Endothelial cell of umbilical vein (primary cell): ENCODE results near the gene CYP46A1. TPM values are rescaled to one million over a fixed set of nuclear protein-coding genes. Genes with fewer than 3 reads are reported as not detected.
"Not testable (repeated sequence)": the region's sequence is repeated elsewhere in the genome, so short reads cannot be mapped to it uniquely, and the experiment has no call there.

ENCODE experiments used
- BruUV-seq: library from RNA; stranded (reverse); fragments of 400-500 nt; replicated peaks from 2 replicates; lab custom pipeline; 2021; lab: Mats Ljungman, UMichigan
- CTCF ChIA-PET: fragments of 300-600, 350-600 bp; sonication (Branson Sonifier 250); formaldehyde crosslinking; loops from one replicate; lab custom pipeline; 2021; ENCODE audit warnings: antibody characterized with exemption, inconsistent platforms; lab: Charles Lee
- POLR2A ChIA-PET: fragments of 300-600, 350-600 bp; sonication (Branson Sonifier 250); formaldehyde crosslinking; loops from one replicate; lab custom pipeline; 2021; ENCODE audit warnings: antibody characterized with exemption, inconsistent platforms; lab: Charles Lee
- DNase-seq: peaks from one replicate; pipeline ENCODE4 v3.0.0-alpha.2; 2011; ENCODE audit warnings: low read depth, low spot score
- FAIRE-seq: peaks from 2 replicates; lab custom pipeline; 2011; peaks lifted over from hg19 to GRCh38; lab: Jason Lieb, UNC
- H2AFZ ChIP-seq: 2 replicates; pipeline ENCODE4 v1.6.0; 2012; ENCODE audit warnings: low read depth, low read length, control low read depth, inconsistent platforms
- H3K27ac ChIP-seq: 2 replicates; pipeline ENCODE4 v1.5.1; 2011; ENCODE audit warnings: low read depth, mild to moderate bottlenecking, control low read depth, low read length, moderate library complexity; ENCODE audit not compliant: insufficient read depth
- H3K27me3 ChIP-seq, 2 experiments: 2 replicates each; pipeline versions ENCODE4 v1.6.0 to v1.6.1; 2011; ENCODE audit warnings: low read length in 2 of 2, mixed read lengths in 1 of 2; ENCODE audit not compliant: control insufficient read depth in 2 of 2, insufficient read depth in 2 of 2
- H3K36me3 ChIP-seq, 2 experiments: 2 replicates in 1 of 2; 3 replicates in 1 of 2; pipeline ENCODE4 v1.5.1; 2011; ENCODE audit warnings: low read length in 2 of 2, mild to moderate bottlenecking in 1 of 2, moderate library complexity in 1 of 2; ENCODE audit not compliant: control insufficient read depth in 2 of 2, insufficient read depth in 2 of 2; ENCODE audit errors: extremely low read depth in 1 of 2
- H3K4me1 ChIP-seq: 3 replicates; pipeline ENCODE4 v1.5.1; 2011; ENCODE audit warnings: mild to moderate bottlenecking, low read length; ENCODE audit not compliant: control insufficient read depth, insufficient read depth; ENCODE audit errors: extremely low read depth
- H3K4me2 ChIP-seq: 2 replicates; pipeline ENCODE4 v1.6.1; 2011; ENCODE audit warnings: low read length, control low read depth, mixed read lengths; ENCODE audit not compliant: insufficient read depth
- H3K4me3 ChIP-seq, 3 experiments: fragments of 200-600 bp in 1 of 3; sonication (generic), shearing (Covaris generic) in 1 of 3; replicated peaks in 1 of 3; 2 replicates each; pipeline ENCODE4 v1.5.1; 2011 to 2016; ENCODE audit warnings: control low read depth in 3 of 3, low read length in 3 of 3, mild to moderate bottlenecking in 2 of 3, inconsistent platforms in 1 of 3, low read depth in 1 of 3, moderate library complexity in 1 of 3; ENCODE audit not compliant: insufficient read depth in 1 of 3
- H3K79me2 ChIP-seq: 2 replicates; pipeline ENCODE4 v1.6.0; 2012; ENCODE audit warnings: low read length, inconsistent platforms; ENCODE audit not compliant: control insufficient read depth, insufficient read depth
- H3K9ac ChIP-seq: replicated peaks from 2 replicates; pipeline ENCODE3; 2011; ENCODE audit warnings: low read length, control low read depth; ENCODE audit not compliant: insufficient read depth; ENCODE audit errors: extremely low read depth
- H3K9me1 ChIP-seq: replicated peaks from 3 replicates; pipeline ENCODE4 v1.6.0; 2011; ENCODE audit warnings: mild to moderate bottlenecking, low read length; ENCODE audit not compliant: control insufficient read depth, insufficient read depth; ENCODE audit errors: extremely low read depth
- H3K9me3 ChIP-seq: replicated peaks from 2 replicates; pipeline ENCODE4 v1.5.1; 2012; ENCODE audit warnings: low read length, inconsistent platforms; ENCODE audit not compliant: control insufficient read depth, insufficient read depth
- H4K20me1 ChIP-seq: replicated peaks from 2 replicates; pipeline ENCODE3; 2011; ENCODE audit warnings: mild to moderate bottlenecking, low read length; ENCODE audit not compliant: control insufficient read depth, insufficient read depth; ENCODE audit errors: extremely low read depth
- EZH2 ChIP-seq: IDR thresholded peaks from 2 replicates; pipeline ENCODE4 v1.6.1; 2012; ENCODE audit warnings: borderline replicate concordance, low read depth, mild to moderate bottlenecking, moderate library complexity, low read length, inconsistent platforms; ENCODE audit not compliant: severe bottlenecking
- FOS ChIP-seq: IDR thresholded peaks from 2 replicates; pipeline ENCODE4 v1.6.1; 2011; ENCODE audit warnings: mild to moderate bottlenecking, low read length, moderate library complexity, borderline replicate concordance; ENCODE audit not compliant: insufficient read depth
- GATA2 ChIP-seq: IDR thresholded peaks from 2 replicates; pipeline ENCODE4 v1.7.0; 2011; ENCODE audit warnings: low read depth, mild to moderate bottlenecking, moderate library complexity, mixed read lengths, low read length; ENCODE audit not compliant: insufficient read length, insufficient read depth
- JUN ChIP-seq: IDR thresholded peaks from 2 replicates; pipeline ENCODE4 v1.6.1; 2011; ENCODE audit warnings: borderline replicate concordance, low read depth; ENCODE audit not compliant: insufficient read length, insufficient read depth
- MAX ChIP-seq: IDR thresholded peaks from 2 replicates; pipeline ENCODE4 v1.6.1; 2011; ENCODE audit not compliant: insufficient read depth, insufficient read length
- MYC ChIP-seq: IDR thresholded peaks from one replicate; pipeline ENCODE4 v1.6.1; 2011; ENCODE audit warnings: mild to moderate bottlenecking, low read depth, low read length
- POLR2A ChIP-seq: IDR thresholded peaks from 2 replicates; pipeline ENCODE4 v1.6.1; 2012; ENCODE audit warnings: low read depth, mild to moderate bottlenecking, control low read depth, low read length
- POLR2AphosphoS5 ChIP-seq: IDR thresholded peaks from 2 replicates; pipeline ENCODE4 v1.6.1; 2012; ENCODE audit warnings: low read depth, mild to moderate bottlenecking, control low read depth, low read length, moderate library complexity; ENCODE audit not compliant: insufficient read depth
- dilution Hi-C: fragments of 300-500 bp; cut with MboI; formaldehyde crosslinking; loops from one replicate; pipeline ENCODE4 v1.15.0; 2019; ENCODE audit warnings: low sequenced_read_pairs; ENCODE audit not compliant: extremely low pct_ligation_motif_present
- intact Hi-C: fragments of 100-400 bp; cut with micrococcal nuclease; formaldehyde crosslinking; loops from one replicate; pipeline ENCODE4 v1.10.0; 2022
- polyA plus RNA-seq, 4 experiments: library from polyadenylated mRNA; depleted of rRNA in 3 of 4; stranded (reverse) in 3 of 4; unstranded in 1 of 4; fragments of >200 nt; gene quantifications; 2 replicates each; pipeline versions ENCODE4 v1.2.1 to v1.2.3, GENCODE V29; 2011 to 2012; ENCODE audit warnings: missing spikeins in 1 of 4
- total RNA-seq: library from RNA; stranded (reverse); gene quantifications from 2 replicates; pipeline ENCODE4 v1.2.3, GENCODE V29; 2021
- TF ChIP-seq, protein P1 (sequence below), 2 donors: IDR thresholded peaks; 1 replicate in 1 of 2; 2 replicates in 1 of 2; pipeline ENCODE4 v1.5.1; 2011; ENCODE audit warnings: low read length in 2 of 2, mild to moderate bottlenecking in 2 of 2, moderate library complexity in 2 of 2, control low read depth in 1 of 2, inconsistent platforms in 1 of 2, low read depth in 1 of 2; ENCODE audit not compliant: insufficient read depth in 1 of 2; ENCODE audit errors: extremely low read depth in 1 of 2

Gene CYP46A1
- total and polyA plus RNA-seq, 2 donors (not counting 3 experiments of a cell fraction or from before 2014, with no cell fraction given) = 0.03 to 0.24 TPM

DNA sequence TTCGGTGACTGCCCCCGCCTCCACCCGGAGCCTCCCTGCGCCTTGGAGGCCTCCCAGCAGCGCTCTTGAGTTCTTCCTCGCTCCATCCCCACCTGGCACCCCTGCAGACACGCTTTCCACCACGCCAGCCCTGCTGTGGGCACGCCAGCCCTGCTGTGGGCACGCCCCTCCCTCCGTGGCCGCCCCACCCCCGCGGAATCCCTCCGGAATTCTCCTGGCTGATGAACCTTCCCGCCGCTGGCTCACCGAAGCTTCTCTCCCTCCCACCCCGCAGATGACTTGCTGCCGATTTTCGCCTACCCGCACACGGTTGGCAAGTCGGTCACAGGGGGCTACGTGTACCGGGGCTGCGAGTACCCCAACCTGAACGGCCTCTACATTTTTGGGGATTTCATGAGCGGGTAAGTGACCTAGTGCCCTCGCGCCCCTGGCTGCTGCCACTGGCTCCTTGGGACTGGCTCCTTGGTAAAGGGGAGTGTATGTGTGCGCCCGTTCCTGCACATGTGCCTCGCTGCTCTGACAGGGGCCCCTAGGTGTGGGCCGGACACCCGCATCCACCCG is 24.0 kb upstream of the CYP46A1 start:
- Histone ChIP-seq H3K9me1 (no peaks in the 10 kb centered on the region), H3K9me3 (no peaks in the 10 kb centered on the region), H3K27ac (no peak overlapping the region), H3K36me3 (no peaks in the 10 kb centered on the region), H3K4me1 (no peaks in the 10 kb centered on the region), H3K4me3 (no peak overlapping the region), H3K79me2 (no peaks in the 10 kb centered on the region), H2AFZ (no peak overlapping the region), H4K20me1 (no peaks in the 10 kb centered on the region), H3K9ac (no peak overlapping the region), H3K27me3 (peaks cover 38 to 45% of the 10 kb centered on the region in 2 experiments), H3K4me2 (no peak overlapping the region)
- intact Hi-C loops (no loop called here), dilution Hi-C loops (no loop called here)
- POLR2A ChIA-PET = no interaction called here
- BruUV-seq = no TSS peak
- FAIRE-seq (no peak), DNase-seq (no peak)
- peak; percentile 65 for TF ChIP-seq EZH2
- TF ChIP-seq POLR2A = no peak
- TF ChIP-seq JUN = no peak
- CTCF ChIA-PET = no interaction called here

DNA sequence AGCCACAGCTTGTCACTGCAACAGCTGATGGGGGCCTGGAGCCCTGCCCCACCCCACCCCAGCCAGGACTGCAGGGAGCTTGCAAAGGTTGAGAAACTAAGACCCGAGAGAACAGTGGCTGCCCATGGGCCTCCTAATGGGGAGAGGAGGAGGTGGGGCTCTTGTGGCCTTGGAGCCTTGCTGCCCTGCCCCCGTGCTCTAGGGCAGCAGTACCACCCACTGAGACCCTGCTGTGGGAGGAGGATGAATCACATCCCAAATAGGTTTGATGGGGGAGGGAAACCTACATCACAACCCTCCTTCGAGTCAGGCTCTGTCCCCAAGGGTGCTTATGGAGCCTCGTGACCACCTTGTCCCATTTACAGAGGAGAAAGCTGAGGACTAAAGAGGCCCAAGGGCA is 23.3 kb upstream of the CYP46A1 start:
- Histone ChIP-seq H3K4me2 (no peak overlapping the region), H3K36me3 (no peaks in the 10 kb centered on the region), H4K20me1 (no peaks in the 10 kb centered on the region), H3K4me3 (no peak overlapping the region), H2AFZ (no peak overlapping the region), H3K9me3 (no peaks in the 10 kb centered on the region), H3K4me1 (no peaks in the 10 kb centered on the region), H3K27me3 (peaks cover 36 to 42% of the 10 kb centered on the region in 2 experiments), H3K27ac (no peak overlapping the region), H3K79me2 (no peaks in the 10 kb centered on the region), H3K9ac (no peak overlapping the region), H3K9me1 (no peaks in the 10 kb centered on the region)
- intact Hi-C loops = no loop called here
- FAIRE-seq (no peak), DNase-seq (no peak)
- POLR2A ChIA-PET = no interaction called here
- no TSS peak for BruUV-seq
- dilution Hi-C loops = no loop called here
- TF ChIP-seq JUN = no peak
- no peak for TF ChIP-seq FOS
- TF ChIP-seq POLR2A = no peak
- TF ChIP-seq GATA2 = no peak
- TF ChIP-seq POLR2AphosphoS5 = no peak
- no peak for TF ChIP-seq MAX
- TF ChIP-seq EZH2 = no peak
- TF ChIP-seq, protein P1, sequence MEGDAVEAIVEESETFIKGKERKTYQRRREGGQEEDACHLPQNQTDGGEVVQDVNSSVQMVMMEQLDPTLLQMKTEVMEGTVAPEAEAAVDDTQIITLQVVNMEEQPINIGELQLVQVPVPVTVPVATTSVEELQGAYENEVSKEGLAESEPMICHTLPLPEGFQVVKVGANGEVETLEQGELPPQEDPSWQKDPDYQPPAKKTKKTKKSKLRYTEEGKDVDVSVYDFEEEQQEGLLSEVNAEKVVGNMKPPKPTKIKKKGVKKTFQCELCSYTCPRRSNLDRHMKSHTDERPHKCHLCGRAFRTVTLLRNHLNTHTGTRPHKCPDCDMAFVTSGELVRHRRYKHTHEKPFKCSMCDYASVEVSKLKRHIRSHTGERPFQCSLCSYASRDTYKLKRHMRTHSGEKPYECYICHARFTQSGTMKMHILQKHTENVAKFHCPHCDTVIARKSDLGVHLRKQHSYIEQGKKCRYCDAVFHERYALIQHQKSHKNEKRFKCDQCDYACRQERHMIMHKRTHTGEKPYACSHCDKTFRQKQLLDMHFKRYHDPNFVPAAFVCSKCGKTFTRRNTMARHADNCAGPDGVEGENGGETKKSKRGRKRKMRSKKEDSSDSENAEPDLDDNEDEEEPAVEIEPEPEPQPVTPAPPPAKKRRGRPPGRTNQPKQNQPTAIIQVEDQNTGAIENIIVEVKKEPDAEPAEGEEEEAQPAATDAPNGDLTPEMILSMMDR (IDR thresholded peaks at IDR 0.05; ENCODE audit: extremely low read depth in 1 of 2, insufficient read depth in 1 of 2, low read depth in 1 of 2, low read length in 2 of 2) = no peak
- no peak for TF ChIP-seq MYC
- CTCF ChIA-PET = no interaction called here

DNA sequence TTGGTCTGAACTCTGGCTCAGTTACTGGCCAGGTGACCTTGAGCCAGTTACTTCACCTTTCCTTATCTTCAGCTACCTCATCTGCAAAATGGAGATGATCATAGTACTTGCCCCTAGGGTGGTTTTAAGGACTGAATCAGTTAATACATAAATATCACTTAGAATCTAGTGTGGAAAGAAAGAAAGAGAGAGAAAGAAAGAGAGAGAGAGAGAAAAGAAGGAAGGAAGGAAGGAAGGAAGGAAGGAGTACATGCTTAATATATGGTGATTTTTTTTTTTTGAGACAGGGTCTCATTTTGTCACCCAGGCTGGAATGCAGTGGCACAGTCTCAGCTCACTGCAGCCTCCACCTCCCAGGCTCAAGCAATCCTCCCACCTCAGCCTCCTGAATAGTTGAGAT is 22.9 kb upstream of the CYP46A1 start:
- H3K27ac ChIP-seq, H2AFZ ChIP-seq, H3K4me2 ChIP-seq, DNase-seq, H3K4me3 ChIP-seq, dilution Hi-C loops, FAIRE-seq, H3K36me3 ChIP-seq, H4K20me1 ChIP-seq, H3K9me3 ChIP-seq, H3K9ac ChIP-seq, CTCF ChIA-PET, H3K9me1 ChIP-seq, H3K4me1 ChIP-seq, H3K79me2 ChIP-seq, intact Hi-C loops, POLR2A ChIA-PET, BruUV-seq: not testable (repeated sequence)
- peaks cover 36 to 39% of the 10 kb centered on the region in 2 experiments for H3K27me3 ChIP-seq
